ENCODE measurements around the gene SLC35F3. TPM values are rescaled to one million over a fixed set of nuclear protein-coding genes. Genes with fewer than 3 reads are reported as not detected.

The SLC35F3 gene
- total and polyA plus RNA-seq, 2 experiments from 2014 or later = 1.0 to 3.2 TPM

DNA sequence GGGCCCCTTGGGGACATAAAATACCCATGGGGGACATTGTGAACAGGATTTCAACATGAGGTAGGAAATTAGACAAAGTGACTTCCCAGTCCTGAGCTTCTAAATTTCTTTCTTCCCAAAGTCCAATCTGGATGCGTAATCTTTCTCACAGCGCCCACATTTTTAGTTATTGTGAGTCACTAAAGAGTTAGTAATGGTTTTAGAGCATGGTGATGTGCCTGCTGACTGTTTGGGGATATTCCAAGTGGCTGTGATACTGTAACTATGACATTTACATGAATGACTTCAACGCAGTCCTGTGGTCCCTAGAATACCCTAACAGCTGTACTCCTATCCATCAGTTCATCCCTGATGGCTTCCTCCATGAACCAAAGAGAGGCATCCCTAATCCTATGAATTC is 244.7 kb downstream of the SLC35F3 start (continued):
- TF ChIP-seq, protein P1, sequence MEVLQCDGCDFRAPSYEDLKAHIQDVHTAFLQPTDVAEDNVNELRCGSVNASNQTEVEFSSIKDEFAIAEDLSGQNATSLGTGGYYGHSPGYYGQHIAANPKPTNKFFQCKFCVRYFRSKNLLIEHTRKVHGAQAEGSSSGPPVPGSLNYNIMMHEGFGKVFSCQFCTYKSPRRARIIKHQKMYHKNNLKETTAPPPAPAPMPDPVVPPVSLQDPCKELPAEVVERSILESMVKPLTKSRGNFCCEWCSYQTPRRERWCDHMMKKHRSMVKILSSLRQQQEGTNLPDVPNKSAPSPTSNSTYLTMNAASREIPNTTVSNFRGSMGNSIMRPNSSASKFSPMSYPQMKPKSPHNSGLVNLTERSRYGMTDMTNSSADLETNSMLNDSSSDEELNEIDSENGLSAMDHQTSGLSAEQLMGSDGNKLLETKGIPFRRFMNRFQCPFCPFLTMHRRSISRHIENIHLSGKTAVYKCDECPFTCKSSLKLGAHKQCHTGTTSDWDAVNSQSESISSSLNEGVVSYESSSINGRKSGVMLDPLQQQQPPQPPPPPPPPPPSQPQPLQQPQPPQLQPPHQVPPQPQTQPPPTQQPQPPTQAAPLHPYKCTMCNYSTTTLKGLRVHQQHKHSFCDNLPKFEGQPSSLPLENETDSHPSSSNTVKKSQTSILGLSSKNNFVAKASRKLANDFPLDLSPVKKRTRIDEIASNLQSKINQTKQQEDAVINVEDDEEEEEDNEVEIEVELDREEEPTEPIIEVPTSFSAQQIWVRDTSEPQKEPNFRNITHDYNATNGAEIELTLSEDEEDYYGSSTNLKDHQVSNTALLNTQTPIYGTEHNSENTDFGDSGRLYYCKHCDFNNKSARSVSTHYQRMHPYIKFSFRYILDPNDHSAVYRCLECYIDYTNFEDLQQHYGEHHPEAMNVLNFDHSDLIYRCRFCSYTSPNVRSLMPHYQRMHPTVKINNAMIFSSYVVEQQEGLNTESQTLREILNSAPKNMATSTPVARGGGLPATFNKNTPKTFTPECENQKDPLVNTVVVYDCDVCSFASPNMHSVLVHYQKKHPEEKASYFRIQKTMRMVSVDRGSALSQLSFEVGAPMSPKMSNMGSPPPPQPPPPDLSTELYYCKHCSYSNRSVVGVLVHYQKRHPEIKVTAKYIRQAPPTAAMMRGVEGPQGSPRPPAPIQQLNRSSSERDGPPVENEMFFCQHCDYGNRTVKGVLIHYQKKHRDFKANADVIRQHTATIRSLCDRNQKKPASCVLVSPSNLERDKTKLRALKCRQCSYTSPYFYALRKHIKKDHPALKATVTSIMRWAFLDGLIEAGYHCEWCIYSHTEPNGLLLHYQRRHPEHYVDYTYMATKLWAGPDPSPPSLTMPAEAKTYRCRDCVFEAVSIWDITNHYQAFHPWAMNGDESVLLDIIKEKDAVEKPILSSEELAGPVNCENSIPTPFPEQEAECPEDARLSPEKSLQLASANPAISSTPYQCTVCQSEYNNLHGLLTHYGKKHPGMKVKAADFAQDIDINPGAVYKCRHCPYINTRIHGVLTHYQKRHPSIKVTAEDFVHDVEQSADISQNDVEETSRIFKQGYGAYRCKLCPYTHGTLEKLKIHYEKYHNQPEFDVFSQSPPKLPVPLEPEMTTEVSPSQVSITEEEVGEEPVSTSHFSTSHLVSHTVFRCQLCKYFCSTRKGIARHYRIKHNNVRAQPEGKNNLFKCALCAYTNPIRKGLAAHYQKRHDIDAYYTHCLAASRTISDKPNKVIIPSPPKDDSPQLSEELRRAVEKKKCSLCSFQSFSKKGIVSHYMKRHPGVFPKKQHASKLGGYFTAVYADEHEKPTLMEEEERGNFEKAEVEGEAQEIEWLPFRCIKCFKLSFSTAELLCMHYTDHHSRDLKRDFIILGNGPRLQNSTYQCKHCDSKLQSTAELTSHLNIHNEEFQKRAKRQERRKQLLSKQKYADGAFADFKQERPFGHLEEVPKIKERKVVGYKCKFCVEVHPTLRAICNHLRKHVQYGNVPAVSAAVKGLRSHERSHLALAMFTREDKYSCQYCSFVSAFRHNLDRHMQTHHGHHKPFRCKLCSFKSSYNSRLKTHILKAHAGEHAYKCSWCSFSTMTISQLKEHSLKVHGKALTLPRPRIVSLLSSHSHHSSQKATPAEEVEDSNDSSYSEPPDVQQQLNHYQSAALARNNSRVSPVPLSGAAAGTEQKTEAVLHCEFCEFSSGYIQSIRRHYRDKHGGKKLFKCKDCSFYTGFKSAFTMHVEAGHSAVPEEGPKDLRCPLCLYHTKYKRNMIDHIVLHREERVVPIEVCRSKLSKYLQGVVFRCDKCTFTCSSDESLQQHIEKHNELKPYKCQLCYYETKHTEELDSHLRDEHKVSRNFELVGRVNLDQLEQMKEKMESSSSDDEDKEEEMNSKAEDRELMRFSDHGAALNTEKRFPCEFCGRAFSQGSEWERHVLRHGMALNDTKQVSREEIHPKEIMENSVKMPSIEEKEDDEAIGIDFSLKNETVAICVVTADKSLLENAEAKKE (CRISPR knock-in tag; IDR thresholded peaks at IDR 0.05) = no peak
- no peak for TF ChIP-seq EZH2phosphoT487 (IDR thresholded peaks at IDR 0.05; ENCODE audit: unreplicated experiment)
- TF ChIP-seq JUNB (IDR thresholded peaks at IDR 0.05; ENCODE audit: unreplicated experiment) = no peak
- TF ChIP-seq, protein P2, sequence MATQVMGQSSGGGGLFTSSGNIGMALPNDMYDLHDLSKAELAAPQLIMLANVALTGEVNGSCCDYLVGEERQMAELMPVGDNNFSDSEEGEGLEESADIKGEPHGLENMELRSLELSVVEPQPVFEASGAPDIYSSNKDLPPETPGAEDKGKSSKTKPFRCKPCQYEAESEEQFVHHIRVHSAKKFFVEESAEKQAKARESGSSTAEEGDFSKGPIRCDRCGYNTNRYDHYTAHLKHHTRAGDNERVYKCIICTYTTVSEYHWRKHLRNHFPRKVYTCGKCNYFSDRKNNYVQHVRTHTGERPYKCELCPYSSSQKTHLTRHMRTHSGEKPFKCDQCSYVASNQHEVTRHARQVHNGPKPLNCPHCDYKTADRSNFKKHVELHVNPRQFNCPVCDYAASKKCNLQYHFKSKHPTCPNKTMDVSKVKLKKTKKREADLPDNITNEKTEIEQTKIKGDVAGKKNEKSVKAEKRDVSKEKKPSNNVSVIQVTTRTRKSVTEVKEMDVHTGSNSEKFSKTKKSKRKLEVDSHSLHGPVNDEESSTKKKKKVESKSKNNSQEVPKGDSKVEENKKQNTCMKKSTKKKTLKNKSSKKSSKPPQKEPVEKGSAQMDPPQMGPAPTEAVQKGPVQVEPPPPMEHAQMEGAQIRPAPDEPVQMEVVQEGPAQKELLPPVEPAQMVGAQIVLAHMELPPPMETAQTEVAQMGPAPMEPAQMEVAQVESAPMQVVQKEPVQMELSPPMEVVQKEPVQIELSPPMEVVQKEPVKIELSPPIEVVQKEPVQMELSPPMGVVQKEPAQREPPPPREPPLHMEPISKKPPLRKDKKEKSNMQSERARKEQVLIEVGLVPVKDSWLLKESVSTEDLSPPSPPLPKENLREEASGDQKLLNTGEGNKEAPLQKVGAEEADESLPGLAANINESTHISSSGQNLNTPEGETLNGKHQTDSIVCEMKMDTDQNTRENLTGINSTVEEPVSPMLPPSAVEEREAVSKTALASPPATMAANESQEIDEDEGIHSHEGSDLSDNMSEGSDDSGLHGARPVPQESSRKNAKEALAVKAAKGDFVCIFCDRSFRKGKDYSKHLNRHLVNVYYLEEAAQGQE (IDR thresholded peaks at IDR 0.05; ENCODE audit: unreplicated experiment) = no peak
- TF ChIP-seq EZH2 (IDR thresholded peaks at IDR 0.05; ENCODE audit: low read depth, unreplicated experiment) = no peak

DNA sequence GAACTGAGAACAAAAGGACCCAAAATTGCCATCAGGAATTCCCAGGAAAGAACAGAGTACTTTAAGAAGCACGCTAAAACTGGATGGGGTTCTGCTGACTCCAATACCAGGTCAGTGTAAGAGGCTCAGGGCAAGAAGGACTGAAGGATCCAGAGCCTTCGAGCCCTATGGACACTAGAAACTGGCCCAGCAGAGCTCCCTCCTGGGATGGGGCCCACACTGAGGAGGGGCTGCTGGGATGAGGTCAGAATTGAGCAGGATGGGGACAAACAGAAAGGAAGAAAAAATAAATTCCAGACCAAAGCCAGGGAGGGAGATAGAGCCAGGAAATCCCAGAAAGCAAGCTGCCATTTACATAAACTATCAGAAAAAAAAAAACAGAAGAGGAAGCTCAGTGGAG is 246.4 kb downstream of the SLC35F3 start:
- Histone ChIP-seq H3K36me3 (ENCODE audit: insufficient read depth) (no peaks in the 10 kb centered on the region), H4K20me1 (replicated peaks; ENCODE audit: insufficient read depth) (no peaks in the 10 kb centered on the region), H3K4me2 (no peak overlapping the region), H3K4me3 (no peak overlapping the region), H3K79me2 (replicated peaks; ENCODE audit: insufficient read depth) (no peaks in the 10 kb centered on the region), H3F3A (replicated peaks; ENCODE audit: low read depth) (no peaks in the 10 kb centered on the region), H3K9me2 (ENCODE audit: insufficient read depth) (no peaks in the 10 kb centered on the region), H2AFZ (peak overlapping the region; percentile 54; the same call in 1 of the 2 replicates), H3K4me1 (ENCODE audit: insufficient read depth) (no peaks in the 10 kb centered on the region), H3K27me3 (ENCODE audit: insufficient read depth) (no peaks in the 10 kb centered on the region), H3K27ac (ENCODE audit: low read depth) (no peak overlapping the region)
- ATAC-seq (peak; percentile 64), DNase-seq (ENCODE audit: low spot score) (peak; percentile 13)
- Mint-ChIP-seq H3K27me3 (ENCODE audit: insufficient read depth, low read depth, poor library complexity) (peaks cover 2% of the 10 kb centered on the region), H3K4me1 (peaks cover 8% of the 10 kb centered on the region), H3K27ac (peak overlapping the region; percentile 84), H3K9me3 (peaks cover 8% of the 10 kb centered on the region; the same call in 2 of the 3 replicates), H3K4me3 (no peak overlapping the region), H3K36me3 (ENCODE audit: low read depth) (no peaks in the 10 kb centered on the region)
- TF ChIP-seq, protein P3, sequence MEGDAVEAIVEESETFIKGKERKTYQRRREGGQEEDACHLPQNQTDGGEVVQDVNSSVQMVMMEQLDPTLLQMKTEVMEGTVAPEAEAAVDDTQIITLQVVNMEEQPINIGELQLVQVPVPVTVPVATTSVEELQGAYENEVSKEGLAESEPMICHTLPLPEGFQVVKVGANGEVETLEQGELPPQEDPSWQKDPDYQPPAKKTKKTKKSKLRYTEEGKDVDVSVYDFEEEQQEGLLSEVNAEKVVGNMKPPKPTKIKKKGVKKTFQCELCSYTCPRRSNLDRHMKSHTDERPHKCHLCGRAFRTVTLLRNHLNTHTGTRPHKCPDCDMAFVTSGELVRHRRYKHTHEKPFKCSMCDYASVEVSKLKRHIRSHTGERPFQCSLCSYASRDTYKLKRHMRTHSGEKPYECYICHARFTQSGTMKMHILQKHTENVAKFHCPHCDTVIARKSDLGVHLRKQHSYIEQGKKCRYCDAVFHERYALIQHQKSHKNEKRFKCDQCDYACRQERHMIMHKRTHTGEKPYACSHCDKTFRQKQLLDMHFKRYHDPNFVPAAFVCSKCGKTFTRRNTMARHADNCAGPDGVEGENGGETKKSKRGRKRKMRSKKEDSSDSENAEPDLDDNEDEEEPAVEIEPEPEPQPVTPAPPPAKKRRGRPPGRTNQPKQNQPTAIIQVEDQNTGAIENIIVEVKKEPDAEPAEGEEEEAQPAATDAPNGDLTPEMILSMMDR (conservative IDR thresholded peaks at IDR 0.05; ENCODE audit: low read depth in 2 of 2) = no peak
- TF ChIP-seq EZH2 (IDR thresholded peaks at IDR 0.05; ENCODE audit: low read depth, unreplicated experiment) (no peak), ZNF331 (CRISPR knock-in tag; IDR thresholded peaks at IDR 0.05; ENCODE audit: low read depth) (no peak), NANOG (IDR thresholded peaks at IDR 0.05; ENCODE audit: borderline replicate concordance) (no peak), CREB1 (CRISPR knock-in tag; IDR thresholded peaks at IDR 0.05; ENCODE audit: low read depth) (no peak), STAT1 (IDR thresholded peaks at IDR 0.05; ENCODE audit: unreplicated experiment) (no peak)
- TF ChIP-seq, protein P2 (IDR thresholded peaks at IDR 0.05; ENCODE audit: unreplicated experiment) = no peak
